Femur (tissue), 1 donor: ENCODE data around the gene USP38.

Source experiments
- DNase-seq: peaks from one replicate; pipeline ENCODE4 v3.0.0-alpha.2; 2017

USP38 gene

GRCh38 chr4:143270256-143270838, 85.6 kb downstream of the USP38 start:
- no peak for DNase-seq
